ENCODE results near the gene USP5.
A peak's percentile ranks its signal among the peaks of the same experiment; 100 is the strongest.
"Not testable (repeated sequence)": the region's sequence is repeated elsewhere in the genome, so short reads cannot be mapped to it uniquely, and the experiment has no call there.

Gene USP5

GRCh38 chr12:6872073-6873048 lies 20.4 kb downstream of the USP5 start:
- TF ChIP-seq CTCF (IDR thresholded peaks at IDR 0.05; ENCODE audit: insufficient read depth, missing control alignments) = peak; percentile 82
- FAIRE-seq = no peak
- DNase-seq (ENCODE audit: insufficient read length, low spot score) = peak; percentile 65

GRCh38 chr12:6873094-6874014 lies 21.4 kb downstream of the USP5 start, which contains the start of gene SPSB2:
TSS of gene SPSB2 (minus strand) at chr12:6873303. CDS start at chr12:6872901, 402 bp downstream.
- DNase-seq (ENCODE audit: insufficient read length, low spot score) (peak; percentile 91), FAIRE-seq (no peak)
- TF ChIP-seq CTCF (IDR thresholded peaks at IDR 0.05; ENCODE audit: insufficient read depth, missing control alignments) = no peak

GRCh38 chr12:6874015-6874368 lies 22.0 kb downstream of the USP5 start:
- FAIRE-seq; DNase-seq (ENCODE audit: insufficient read length, low spot score): not testable (repeated sequence)

GRCh38 chr12:6879824-6880223 lies 27.9 kb downstream of the USP5 start:
- not testable (repeated sequence) for FAIRE-seq; DNase-seq (ENCODE audit: insufficient read length, low spot score)

GRCh38 chr12:6883252-6883651 lies 31.3 kb downstream of the USP5 start:
- no peak for FAIRE-seq

GRCh38 chr12:6883683-6884082 lies 31.7 kb downstream of the USP5 start:
- no peak for TF ChIP-seq CTCF (IDR thresholded peaks at IDR 0.05; ENCODE audit: insufficient read depth, missing control alignments)
- FAIRE-seq (no peak), DNase-seq (ENCODE audit: insufficient read length, low spot score) (no peak)

More at GRCh38 chr12:6883252-6883651, 31.3 kb downstream of the USP5 start:
- no peak for DNase-seq (ENCODE audit: insufficient read length, low spot score)
- TF ChIP-seq CTCF (IDR thresholded peaks at IDR 0.05; ENCODE audit: insufficient read depth, missing control alignments) = no peak

GRCh38 chr12:6884539-6884938 lies 32.6 kb downstream of the USP5 start:
- FAIRE-seq = no peak
- DNase-seq (ENCODE audit: insufficient read length, low spot score) = no peak
- no peak for TF ChIP-seq CTCF (IDR thresholded peaks at IDR 0.05; ENCODE audit: insufficient read depth, missing control alignments)

- DNase-seq (ENCODE audit: insufficient read length, low spot score); FAIRE-seq: not testable (repeated sequence)
These were observed 34.5 kb downstream of the USP5 start for GRCh38 chr12:6886206-6886999.

All from D721Med (cell line).